KG1 (cell line): ENCODE data around the gene TRIP10.
A peak's percentile ranks its signal among the peaks of the same experiment; 100 is the strongest.
"Not testable (repeated sequence)": the region's sequence is repeated elsewhere in the genome, so short reads cannot be mapped to it uniquely, and the experiment has no call there.

ENCODE experiments used
- DNase-seq: peaks from one replicate; lab custom pipeline; 2025; lab: John Stamatoyannopoulos, UW

The TRIP10 gene

GRCh38 chr19:6739390-6739882, at the start of gene TRIP10:
TSS of gene TRIP10 (plus strand) at chr19:6739680. CDS start at chr19:6739762, 82 bp downstream.
- DNase-seq, result peak; percentile 59

GRCh38 chr19:6690160-6690885, 49.2 kb upstream of the TRIP10 start:
- DNase-seq, result no peak

GRCh38 chr19:6691342-6691741, 48.1 kb upstream of the TRIP10 start:
- DNase-seq, result no peak

GRCh38 chr19:6692027-6692426, 47.5 kb upstream of the TRIP10 start:
- DNase-seq, result no peak

- no peak for DNase-seq
Observed at GRCh38 chr19:6693056-6693471, 46.4 kb upstream of the TRIP10 start.

GRCh38 chr19:6693681-6694080, 45.8 kb upstream of the TRIP10 start:
- DNase-seq, result no peak

- DNase-seq, result no peak
Observed at GRCh38 chr19:6694147-6694815, 45.2 kb upstream of the TRIP10 start.

- DNase-seq, result no peak
Observed at GRCh38 chr19:6696239-6696820, 43.1 kb upstream of the TRIP10 start.

- no peak for DNase-seq
Observed at GRCh38 chr19:6697291-6697690, 42.2 kb upstream of the TRIP10 start.

- DNase-seq, result no peak
Observed at GRCh38 chr19:6699935-6700334, 39.5 kb upstream of the TRIP10 start.

GRCh38 chr19:6700586-6701316, 38.7 kb upstream of the TRIP10 start:
- DNase-seq, result no peak

- no peak for DNase-seq
Observed at GRCh38 chr19:6705931-6706632, 33.4 kb upstream of the TRIP10 start.

- no peak for DNase-seq
Observed at GRCh38 chr19:6706633-6706958, 32.9 kb upstream of the TRIP10 start.

- no peak for DNase-seq
Observed at GRCh38 chr19:6707011-6707657, 32.3 kb upstream of the TRIP10 start.

- DNase-seq, result no peak
Observed at GRCh38 chr19:6707658-6708018, 31.8 kb upstream of the TRIP10 start.

- DNase-seq, result no peak
Observed at GRCh38 chr19:6708346-6708745, 31.1 kb upstream of the TRIP10 start.

- not testable (repeated sequence) for DNase-seq
Observed at GRCh38 chr19:6708913-6709312, 30.6 kb upstream of the TRIP10 start.

- no peak for DNase-seq
Observed at GRCh38 chr19:6709549-6709948, 29.9 kb upstream of the TRIP10 start.

- DNase-seq, result no peak
Observed at GRCh38 chr19:6710273-6711077, 29.0 kb upstream of the TRIP10 start.

GRCh38 chr19:6711078-6711361, 28.5 kb upstream of the TRIP10 start:
- no peak for DNase-seq

- DNase-seq, result no peak
Observed at GRCh38 chr19:6711605-6712004, 27.9 kb upstream of the TRIP10 start.
